Nephron progenitor cell (in vitro differentiated cells): ENCODE measurements around the gene NAPEPLD.
"Not testable (repeated sequence)": the region's sequence is repeated elsewhere in the genome, so short reads cannot be mapped to it uniquely, and the experiment has no call there.

ENCODE experiments used
- DNase-seq: peaks from one replicate; pipeline ENCODE4 v3.0.0; 2021
- H3K27ac Mint-ChIP-seq: 2 replicates; pipeline ENCODE4 v1.8.0; 2021; ENCODE audit warnings: mild to moderate bottlenecking, moderate library complexity, mixed read lengths
- H3K27me3 Mint-ChIP-seq: 2 replicates; pipeline ENCODE4 v1.8.0; 2021; ENCODE audit warnings: mild to moderate bottlenecking, low read depth, mixed read lengths; ENCODE audit not compliant: poor library complexity
- H3K36me3 Mint-ChIP-seq: 2 replicates; pipeline ENCODE4 v1.8.0; 2021; ENCODE audit warnings: low read depth, mixed read lengths
- H3K4me1 Mint-ChIP-seq: 2 replicates; pipeline ENCODE4 v1.8.0; 2021; ENCODE audit warnings: mixed read lengths
- H3K4me3 Mint-ChIP-seq: 2 replicates; pipeline ENCODE4 v1.8.0; 2021; ENCODE audit warnings: mild to moderate bottlenecking, moderate library complexity, mixed read lengths
- H3K9me3 Mint-ChIP-seq: 2 replicates; pipeline ENCODE4 v1.8.0; 2021; ENCODE audit warnings: mild to moderate bottlenecking, moderate library complexity, mixed read lengths
- CTCF ChIP-seq: fragments of 200-600 bp; sonication (generic); IDR thresholded peaks from 2 replicates; pipeline ENCODE4 v1.5.0; 2021; ENCODE audit warnings: antibody characterized with exemption

NAPEPLD gene

GRCh38 chr7:103106005-103106702 lies 42.7 kb downstream of the NAPEPLD start:
- peaks cover 2% of the 10 kb centered on the region for H3K27me3 Mint-ChIP-seq
- H3K4me3 Mint-ChIP-seq = peak overlapping the region; percentile 41
- peaks cover 25% of the 10 kb centered on the region for H3K9me3 Mint-ChIP-seq
- peaks cover 30% of the 10 kb centered on the region for H3K4me1 Mint-ChIP-seq
- TF ChIP-seq CTCF = no peak
- H3K27ac Mint-ChIP-seq = peak overlapping the region; percentile 82
- peaks cover 73% of the 10 kb centered on the region for H3K36me3 Mint-ChIP-seq
- peak; percentile 76 for DNase-seq

- H3K4me3 Mint-ChIP-seq = no peak overlapping the region
- no peak overlapping the region for H3K27ac Mint-ChIP-seq
Observed at GRCh38 chr7:103101543-103101942, 47.4 kb downstream of the NAPEPLD start.

DNA sequence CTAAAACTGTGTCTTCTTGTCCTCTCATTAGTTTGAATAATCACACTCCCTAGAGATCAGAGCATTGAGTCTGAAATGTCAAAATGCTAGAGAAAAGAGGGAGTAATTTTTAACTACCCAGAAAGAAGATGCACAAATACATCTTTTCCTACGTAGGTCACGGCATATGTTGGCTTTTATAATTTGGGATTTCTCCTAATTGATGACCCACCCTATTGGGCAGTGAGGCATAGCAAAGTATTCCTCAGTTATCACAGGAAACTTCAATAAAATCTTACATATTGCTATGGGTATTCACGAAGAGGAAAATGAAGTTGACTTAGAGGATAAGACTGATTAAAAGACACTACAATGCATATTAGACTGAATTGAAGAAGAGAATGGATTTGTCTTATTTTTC lies 48.6 kb downstream of the NAPEPLD start:
- DNase-seq = no peak
- no peak overlapping the region for H3K4me3 Mint-ChIP-seq
- no peaks in the 10 kb centered on the region for H3K27me3 Mint-ChIP-seq
- H3K9me3 Mint-ChIP-seq = no peaks in the 10 kb centered on the region
- peaks cover 6% of the 10 kb centered on the region for H3K4me1 Mint-ChIP-seq
- peaks cover 65% of the 10 kb centered on the region for H3K36me3 Mint-ChIP-seq
- H3K27ac Mint-ChIP-seq = no peak overlapping the region
- TF ChIP-seq CTCF = no peak

More at GRCh38 chr7:103101543-103101942, 47.4 kb downstream of the NAPEPLD start:
- H3K4me1 Mint-ChIP-seq = peaks cover 18% of the 10 kb centered on the region
- no peaks in the 10 kb centered on the region for H3K27me3 Mint-ChIP-seq
- TF ChIP-seq CTCF = no peak
- H3K9me3 Mint-ChIP-seq = no peaks in the 10 kb centered on the region
- DNase-seq = no peak
- H3K36me3 Mint-ChIP-seq = peaks cover 57% of the 10 kb centered on the region

- Mint-ChIP-seq H3K36me3 (peaks cover 62% of the 10 kb centered on the region), H3K9me3 (no peaks in the 10 kb centered on the region), H3K4me3 (no peak overlapping the region), H3K27ac (no peak overlapping the region), H3K27me3 (no peaks in the 10 kb centered on the region), H3K4me1 (no peaks in the 10 kb centered on the region)
- TF ChIP-seq CTCF = no peak
- DNase-seq = no peak
Observed at GRCh38 chr7:103097041-103097440, 51.9 kb downstream of the NAPEPLD start.

DNA sequence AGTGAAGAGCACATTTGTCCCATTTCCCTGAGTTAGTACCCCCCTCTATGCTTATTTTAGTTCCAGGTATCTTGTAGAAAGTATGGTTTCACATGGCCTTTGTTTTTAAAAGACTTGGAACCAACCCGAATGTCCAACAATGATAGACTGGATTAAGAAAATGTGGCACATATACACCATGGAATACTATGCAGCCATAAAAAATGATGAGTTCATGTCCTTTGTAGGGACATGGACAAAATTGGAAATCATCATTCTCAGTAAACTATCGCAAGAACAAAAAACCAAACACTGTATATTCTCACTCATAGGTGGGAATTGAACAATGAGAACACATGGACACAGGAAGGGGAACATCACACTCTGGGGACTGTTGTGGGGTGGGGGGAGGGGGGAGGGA lies 53.3 kb downstream of the NAPEPLD start:
- H3K27me3 Mint-ChIP-seq, H3K4me3 Mint-ChIP-seq, H3K27ac Mint-ChIP-seq, DNase-seq, H3K9me3 Mint-ChIP-seq, H3K4me1 Mint-ChIP-seq: not testable (repeated sequence)
- peaks cover 59% of the 10 kb centered on the region for H3K36me3 Mint-ChIP-seq

DNA sequence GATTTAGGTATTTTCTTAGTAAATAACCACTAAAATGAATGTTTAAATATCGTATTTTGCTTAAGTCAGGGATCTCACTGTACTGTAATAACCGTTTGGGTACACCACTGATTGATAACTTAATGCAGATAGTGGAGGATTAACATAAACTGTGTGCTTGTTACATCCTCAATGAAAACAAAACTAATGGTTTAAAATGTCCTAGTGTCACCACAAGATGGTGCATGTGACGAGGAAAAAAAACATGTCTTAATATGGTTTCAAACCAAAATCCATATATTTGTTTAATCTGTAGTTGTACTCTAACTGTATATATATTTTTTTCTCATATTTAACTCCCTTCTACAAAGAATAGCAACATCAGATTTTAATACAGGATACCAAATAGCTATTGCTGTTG lies 54.8 kb downstream of the NAPEPLD start:
- DNase-seq = no peak
- no peaks in the 10 kb centered on the region for H3K4me1 Mint-ChIP-seq
- H3K27ac Mint-ChIP-seq = no peak overlapping the region
- no peaks in the 10 kb centered on the region for H3K9me3 Mint-ChIP-seq
- TF ChIP-seq CTCF = no peak
- no peaks in the 10 kb centered on the region for H3K27me3 Mint-ChIP-seq
- no peak overlapping the region for H3K4me3 Mint-ChIP-seq
- H3K36me3 Mint-ChIP-seq = peaks cover 67% of the 10 kb centered on the region
